Karpas-422 (cell line): ENCODE results near the gene SEC61B. TPM values are rescaled to one million over a fixed set of nuclear protein-coding genes. Genes with fewer than 3 reads are reported as not detected.

Experiments
- DNase-seq: peaks from one replicate; pipeline ENCODE4 v3.0.0-alpha.2; 2015
- H2AFZ ChIP-seq: fragments of 200-600 bp; sonication (generic); 2 replicates; pipeline ENCODE4 v1.6.1; 2014; ENCODE audit warnings: antibody characterized with exemption, low read length, mixed read lengths
- H3K27ac ChIP-seq: fragments of 200-600 bp; sonication (generic); 2 replicates; pipeline ENCODE4 v1.5.1; 2014; ENCODE audit warnings: mild to moderate bottlenecking, low read length, moderate library complexity
- H3K27me3 ChIP-seq: fragments of 200-600 bp; sonication (generic); 2 replicates; pipeline ENCODE4 v1.6.1; 2014; ENCODE audit warnings: low read length, mixed read lengths
- H3K36me3 ChIP-seq: fragments of 200-600 bp; sonication (generic); 2 replicates; pipeline ENCODE4 v1.6.1; 2014; ENCODE audit warnings: low read length, mixed read lengths; ENCODE audit not compliant: insufficient read depth
- H3K4me1 ChIP-seq: fragments of 200-600 bp; sonication (generic); 2 replicates; pipeline ENCODE4 v1.6.1; 2014; ENCODE audit warnings: mild to moderate bottlenecking, low read length, mixed read lengths
- H3K4me2 ChIP-seq: fragments of 200-600 bp; sonication (generic); 2 replicates; pipeline ENCODE4 v1.6.1; 2014; ENCODE audit warnings: low read length, low read depth, mild to moderate bottlenecking; ENCODE audit not compliant: poor library complexity, severe bottlenecking
- H3K4me3 ChIP-seq: fragments of 200-600 bp; sonication (generic); 2 replicates; pipeline ENCODE4 v1.5.1; 2014; ENCODE audit warnings: mild to moderate bottlenecking, antibody characterized with exemption, low read length, mixed read lengths
- H3K79me2 ChIP-seq: fragments of 200-600 bp; sonication (generic); 2 replicates; pipeline ENCODE4 v1.6.1; 2014; ENCODE audit warnings: mild to moderate bottlenecking, low read length, mixed read lengths
- H3K9ac ChIP-seq: fragments of 200-600 bp; sonication (generic); 2 replicates; pipeline ENCODE4 v1.6.0; 2014; ENCODE audit warnings: low read length
- H3K9me2 ChIP-seq: fragments of 200-600 bp; sonication (generic), shearing (Covaris generic); replicated peaks from 2 replicates; pipeline ENCODE4 v1.6.0; 2014; ENCODE audit warnings: mild to moderate bottlenecking, low read length, moderate library complexity; ENCODE audit not compliant: insufficient read depth
- H3K9me3 ChIP-seq: fragments of 300-700, 200-600 bp; sonication (generic); 2 replicates; pipeline ENCODE4 v1.6.1; 2014; ENCODE audit warnings: low read length, mixed read lengths
- H4K20me1 ChIP-seq: fragments of 200-600 bp; sonication (generic); 2 replicates; pipeline ENCODE4 v1.6.1; 2014; ENCODE audit warnings: mild to moderate bottlenecking, antibody characterized with exemption, low read length, low read depth; ENCODE audit not compliant: insufficient read depth
- total RNA-seq: library from RNA; depleted of rRNA; stranded (reverse); fragments of >200 nt; shearing (Covaris generic); gene quantifications from 2 replicates; pipeline ENCODE4 v1.2.3, GENCODE V29; 2014; ENCODE audit warnings: low replicate concordance

SEC61B gene
- total RNA-seq, 1 experiment from 2014 or later, result 110 TPM

GRCh38 chr9:99264070-99264680 is 42.1 kb downstream of the SEC61B start:
- no peak for DNase-seq
- Histone ChIP-seq H3K4me1 (peaks cover 25% of the 10 kb centered on the region), H2AFZ (no peak overlapping the region), H3K9me2 (no peaks in the 10 kb centered on the region), H4K20me1 (no peaks in the 10 kb centered on the region), H3K9ac (no peak overlapping the region), H3K4me3 (no peak overlapping the region), H3K4me2 (no peak overlapping the region), H3K36me3 (no peaks in the 10 kb centered on the region), H3K27ac (no peak overlapping the region), H3K9me3 (no peaks in the 10 kb centered on the region), H3K27me3 (no peaks in the 10 kb centered on the region), H3K79me2 (no peaks in the 10 kb centered on the region)

GRCh38 chr9:99265691-99266090 is 43.6 kb downstream of the SEC61B start:
- Histone ChIP-seq H3K27ac (no peak overlapping the region), H3K4me2 (no peak overlapping the region), H3K9me2 (no peaks in the 10 kb centered on the region), H3K9ac (no peak overlapping the region), H3K79me2 (no peaks in the 10 kb centered on the region), H3K4me3 (no peak overlapping the region), H3K9me3 (no peaks in the 10 kb centered on the region), H3K36me3 (no peaks in the 10 kb centered on the region), H2AFZ (no peak overlapping the region), H3K4me1 (peaks cover 15% of the 10 kb centered on the region), H3K27me3 (no peaks in the 10 kb centered on the region), H4K20me1 (no peaks in the 10 kb centered on the region)
- DNase-seq, result no peak

DNA sequence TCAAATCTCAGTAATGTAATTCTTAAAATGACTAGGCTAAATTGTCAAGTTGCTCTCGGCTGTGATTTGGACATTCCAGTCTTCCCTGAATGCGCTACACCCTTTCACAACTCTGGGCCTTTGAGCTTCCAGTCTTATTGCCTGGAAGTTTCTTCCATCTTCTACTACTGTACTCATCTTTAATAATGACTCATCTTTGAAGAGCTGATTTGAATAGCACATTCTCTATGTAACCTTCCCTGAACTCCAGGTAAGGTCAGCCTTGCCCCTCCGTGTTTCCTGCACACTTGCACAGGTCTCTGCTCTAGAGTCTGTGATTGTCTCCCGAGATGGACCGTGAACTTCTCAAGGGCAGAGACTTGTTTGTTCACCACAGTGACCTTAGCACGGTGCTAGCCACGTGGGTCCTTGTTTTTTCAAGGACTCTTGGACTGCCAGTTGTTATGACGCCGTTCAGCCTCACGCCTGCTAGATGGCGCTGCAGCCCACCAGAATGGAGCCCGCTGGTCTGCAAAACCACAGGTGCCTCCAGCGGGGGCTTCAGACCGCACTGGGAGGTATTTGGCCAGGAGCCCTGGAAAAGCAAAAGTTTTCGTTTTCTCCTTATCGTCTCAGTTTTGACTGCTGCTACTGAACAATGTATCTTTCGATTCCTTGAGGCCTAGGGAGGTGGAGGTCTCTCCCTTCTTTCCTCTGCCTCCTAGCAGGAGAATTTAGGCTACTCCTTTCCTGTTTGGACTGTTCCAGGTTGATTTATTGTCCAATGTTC is 44.4 kb downstream of the SEC61B start:
- no peaks in the 10 kb centered on the region for H3K79me2 ChIP-seq
- DNase-seq, result peak; percentile 88
- peak overlapping the region; percentile 21; the same call in 1 of the 2 replicates for H3K9ac ChIP-seq
- H3K36me3 ChIP-seq, result no peaks in the 10 kb centered on the region
- no peaks in the 10 kb centered on the region for H3K9me2 ChIP-seq
- peaks cover 15% of the 10 kb centered on the region for H3K4me1 ChIP-seq
- no peaks in the 10 kb centered on the region for H4K20me1 ChIP-seq
- peak overlapping the region; percentile 82; the same call in 1 of the 2 replicates for H2AFZ ChIP-seq
- no peaks in the 10 kb centered on the region for H3K9me3 ChIP-seq
- H3K4me2 ChIP-seq, result peak overlapping the region; percentile 57
- H3K27ac ChIP-seq, result no peak overlapping the region
- peak overlapping the region; percentile 41; the same call in 1 of the 2 replicates for H3K4me3 ChIP-seq
- no peaks in the 10 kb centered on the region for H3K27me3 ChIP-seq

DNA sequence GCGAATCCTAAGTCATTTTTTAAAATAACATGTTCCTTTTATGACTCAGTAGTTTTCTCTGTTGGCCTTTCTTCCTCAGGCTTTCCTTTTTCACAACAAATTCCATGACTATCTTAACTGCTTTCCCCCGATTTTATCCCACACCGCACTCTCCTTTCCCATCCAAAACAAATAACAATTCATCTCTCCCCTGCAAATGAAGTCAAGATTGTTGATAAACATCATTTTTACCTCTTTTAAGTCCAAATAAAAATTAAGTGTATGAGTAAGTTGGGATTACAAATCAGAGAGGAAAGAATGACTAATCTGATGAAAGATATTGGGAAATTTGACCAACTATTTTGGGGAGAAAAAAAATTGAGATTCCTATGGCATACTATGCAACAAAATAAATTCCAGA is 47.3 kb downstream of the SEC61B start:
- H3K4me2 ChIP-seq, result no peak overlapping the region
- H3K4me3 ChIP-seq, result no peak overlapping the region
- H2AFZ ChIP-seq, result no peak overlapping the region
- no peaks in the 10 kb centered on the region for H3K79me2 ChIP-seq
- no peaks in the 10 kb centered on the region for H3K9me2 ChIP-seq
- H3K36me3 ChIP-seq, result no peaks in the 10 kb centered on the region
- H3K9ac ChIP-seq, result no peak overlapping the region
- H3K27me3 ChIP-seq, result no peaks in the 10 kb centered on the region
- H3K27ac ChIP-seq, result no peak overlapping the region
- H4K20me1 ChIP-seq, result no peaks in the 10 kb centered on the region
- H3K9me3 ChIP-seq, result no peaks in the 10 kb centered on the region
- DNase-seq, result no peak
- peaks cover 10% of the 10 kb centered on the region for H3K4me1 ChIP-seq

- H3K9me2 ChIP-seq, result no peaks in the 10 kb centered on the region
- H3K9me3 ChIP-seq, result no peaks in the 10 kb centered on the region
- no peak overlapping the region for H3K4me3 ChIP-seq
- no peak overlapping the region for H3K9ac ChIP-seq
- peaks cover 10% of the 10 kb centered on the region for H3K4me1 ChIP-seq
- no peaks in the 10 kb centered on the region for H4K20me1 ChIP-seq
- H3K4me2 ChIP-seq, result no peak overlapping the region
- no peak overlapping the region for H2AFZ ChIP-seq
- H3K79me2 ChIP-seq, result no peaks in the 10 kb centered on the region
- no peak for DNase-seq
- no peaks in the 10 kb centered on the region for H3K36me3 ChIP-seq
- no peak overlapping the region for H3K27ac ChIP-seq
- H3K27me3 ChIP-seq, result no peaks in the 10 kb centered on the region
These were observed 48.4 kb downstream of the SEC61B start for GRCh38 chr9:99270491-99270890.

- H3K9me2 ChIP-seq, result no peaks in the 10 kb centered on the region
- DNase-seq, result no peak
- no peak overlapping the region for H3K27ac ChIP-seq
- H3K9ac ChIP-seq, result no peak overlapping the region
- H3K9me3 ChIP-seq, result no peaks in the 10 kb centered on the region
- H3K79me2 ChIP-seq, result no peaks in the 10 kb centered on the region
- H2AFZ ChIP-seq, result no peak overlapping the region
- H3K4me2 ChIP-seq, result no peak overlapping the region
- no peaks in the 10 kb centered on the region for H4K20me1 ChIP-seq
- no peak overlapping the region for H3K4me3 ChIP-seq
- no peaks in the 10 kb centered on the region for H3K27me3 ChIP-seq
- H3K36me3 ChIP-seq, result no peaks in the 10 kb centered on the region
- no peaks in the 10 kb centered on the region for H3K4me1 ChIP-seq
These were observed 50.8 kb downstream of the SEC61B start for GRCh38 chr9:99272836-99273235.

DNA sequence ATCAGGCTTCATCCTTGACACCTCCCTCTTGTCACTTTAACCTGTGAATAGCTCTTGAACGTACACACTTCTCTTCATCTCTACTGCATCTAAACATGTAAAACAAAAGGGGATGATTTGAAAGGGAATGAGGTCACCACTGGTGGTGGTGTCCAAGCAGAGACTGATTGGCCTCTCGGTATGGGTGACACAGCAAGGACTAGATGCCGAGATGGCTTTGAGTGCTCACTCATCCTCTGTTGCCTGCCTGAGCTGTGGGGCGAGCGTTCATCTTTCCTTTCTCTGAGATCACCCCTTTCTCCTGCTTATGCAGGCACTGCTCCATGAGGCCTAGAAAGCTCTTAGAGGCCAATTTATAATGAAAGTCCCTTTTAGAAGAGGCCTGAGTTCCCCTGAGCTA is 51.9 kb downstream of the SEC61B start:
- Histone ChIP-seq H3K36me3 (no peaks in the 10 kb centered on the region), H3K9me3 (no peaks in the 10 kb centered on the region), H4K20me1 (no peaks in the 10 kb centered on the region)

DNA sequence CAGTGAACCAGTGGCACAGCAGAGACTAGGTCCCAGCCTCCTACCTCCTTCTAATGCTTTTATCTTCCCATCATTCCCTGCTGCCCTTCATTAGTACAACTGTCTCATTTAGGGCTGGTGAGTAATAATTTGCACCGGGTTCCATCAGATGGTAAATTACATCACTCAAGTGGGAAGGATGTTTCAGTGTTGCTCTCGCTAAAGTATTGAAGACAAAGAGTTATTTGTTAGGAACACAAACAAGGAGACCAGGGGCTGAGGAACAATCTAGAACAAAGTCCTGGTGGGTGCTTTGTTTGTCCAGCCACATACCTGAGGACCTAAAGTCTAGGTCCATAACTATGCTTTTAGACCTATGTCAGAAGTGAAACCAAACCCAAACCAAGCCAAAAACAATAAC is 52.4 kb downstream of the SEC61B start:
- H3K79me2 ChIP-seq, result no peaks in the 10 kb centered on the region
- H3K27me3 ChIP-seq, result no peaks in the 10 kb centered on the region
- no peaks in the 10 kb centered on the region for H3K9me3 ChIP-seq
- no peak overlapping the region for H3K4me2 ChIP-seq
- no peaks in the 10 kb centered on the region for H4K20me1 ChIP-seq
- no peaks in the 10 kb centered on the region for H3K4me1 ChIP-seq
- H3K9me2 ChIP-seq, result no peaks in the 10 kb centered on the region
- no peak overlapping the region for H3K4me3 ChIP-seq
- no peak for DNase-seq
- H3K9ac ChIP-seq, result no peak overlapping the region
- H3K27ac ChIP-seq, result no peak overlapping the region
- no peak overlapping the region for H2AFZ ChIP-seq
- H3K36me3 ChIP-seq, result no peaks in the 10 kb centered on the region

More for the DNA sequence above, 51.9 kb downstream of the SEC61B start:
- H3K27me3 ChIP-seq, result no peaks in the 10 kb centered on the region
- DNase-seq, result no peak
- H3K79me2 ChIP-seq, result no peaks in the 10 kb centered on the region
- H3K9me2 ChIP-seq, result no peaks in the 10 kb centered on the region
- no peak overlapping the region for H2AFZ ChIP-seq
- H3K4me1 ChIP-seq, result no peaks in the 10 kb centered on the region
- no peak overlapping the region for H3K4me3 ChIP-seq
- H3K4me2 ChIP-seq, result no peak overlapping the region
- no peak overlapping the region for H3K27ac ChIP-seq
- no peak overlapping the region for H3K9ac ChIP-seq
